ENCODE results near the gene FOSL2.
A peak's percentile ranks its signal among the peaks of the same experiment; 100 is the strongest.

Gene FOSL2

DNA sequence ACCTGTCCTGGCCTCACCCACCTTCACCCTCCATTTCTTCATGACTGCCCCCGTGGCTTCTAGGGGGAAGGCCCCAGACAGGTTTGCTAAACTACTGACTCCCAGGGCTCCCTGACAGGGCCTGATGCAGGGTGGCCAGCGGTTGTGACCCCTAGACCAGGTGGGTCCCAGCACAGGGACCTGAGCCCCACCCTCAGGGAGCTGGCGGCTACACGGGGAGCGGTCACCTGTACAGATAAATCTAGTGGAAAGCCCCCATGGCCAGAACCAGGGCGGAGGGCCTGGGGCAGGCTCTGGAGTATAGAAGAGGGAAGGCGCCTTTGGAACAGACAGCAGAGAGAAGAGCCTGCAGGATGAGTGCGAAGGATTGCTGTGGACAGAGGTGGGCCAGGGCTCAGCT lies 60.7 kb downstream of the FOSL2 start:
- ChIA-PET POLR2A (no interaction called here), CTCF (interaction anchor here (0.6 to 2.4 kb wide), 15 partner anchors 9 to 750 kb away, joined by 3 to 8 read pairs (median 3); no protein-coding TSS in a partner anchor)
- Histone ChIP-seq H3K36me3 (ENCODE audit: control insufficient read depth in 2 of 2, insufficient read depth in 1 of 2, low read length in 2 of 2) (no peaks in the 10 kb centered on the region), H3K9me3 (ENCODE audit: control insufficient read depth, insufficient read depth, low read depth, low read length) (no peaks in the 10 kb centered on the region), H3K4me3 (ENCODE audit: low read depth, low read length) (no peak overlapping the region), H3K4me1 (ENCODE audit: control insufficient read depth, insufficient read depth, low read length) (peaks cover 3% of the 10 kb centered on the region; the same call in 1 of the 2 replicates), H3K27ac (ENCODE audit: extremely low read depth, low read depth, low read length) (no peak overlapping the region)
- TF ChIP-seq ZNF157 (tag by site-specific recombination; IDR thresholded peaks at IDR 0.05) (no peak), GFI1B (tag by site-specific recombination; IDR thresholded peaks at IDR 0.05) (no peak), TRIM28 (IDR thresholded peaks at IDR 0.05; ENCODE audit: borderline replicate concordance, low read length) (no peak), ZNF596 (tag by site-specific recombination; IDR thresholded peaks at IDR 0.05) (no peak), ZSCAN16 (tag by site-specific recombination; IDR thresholded peaks at IDR 0.05) (no peak)

DNA sequence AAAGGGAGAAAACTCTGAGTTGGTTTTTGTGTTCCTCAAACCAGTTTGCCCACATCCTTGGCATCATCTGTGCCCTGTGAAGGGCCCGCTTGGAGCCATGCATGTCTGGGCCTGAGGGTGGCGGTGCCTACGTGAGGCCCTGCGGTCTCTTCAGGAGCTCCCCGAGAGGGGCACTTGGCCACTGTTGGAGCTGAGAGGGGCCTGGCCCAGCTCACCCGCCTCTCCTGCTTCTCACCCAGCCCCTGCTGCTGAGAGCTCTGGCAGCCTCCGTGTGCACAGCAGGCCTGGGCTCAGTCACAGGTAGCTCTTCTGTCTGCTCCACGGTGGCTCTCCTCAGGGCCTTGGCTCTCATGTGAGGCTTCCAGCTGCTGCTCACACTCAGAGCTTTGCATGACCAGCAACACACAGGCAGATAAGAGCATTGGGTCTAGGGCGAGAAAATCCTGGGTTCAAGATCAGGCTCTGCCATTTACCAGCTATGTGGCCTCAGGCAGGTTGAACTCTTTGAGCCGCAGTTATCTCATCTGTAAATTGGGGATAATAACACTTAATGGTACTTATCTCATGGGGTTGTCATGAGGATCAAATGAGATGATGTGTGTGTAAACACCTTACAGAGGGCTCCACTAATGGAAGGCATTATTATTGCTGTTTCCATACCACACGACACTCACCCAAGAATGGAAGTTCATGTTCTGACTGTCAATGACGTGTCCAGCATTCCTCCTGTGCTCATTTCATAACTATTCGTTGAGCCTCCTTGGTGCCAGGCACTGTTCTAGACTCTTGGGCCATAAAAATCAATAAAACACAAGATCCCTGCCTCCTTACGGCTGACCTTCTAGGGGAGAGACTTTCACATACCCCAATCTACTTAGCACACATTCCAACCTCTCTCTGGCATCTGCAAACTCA lies 61.6 kb downstream of the FOSL2 start:
- no peaks in the 10 kb centered on the region for H3K9me3 ChIP-seq (ENCODE audit: control insufficient read depth, insufficient read depth, low read depth, low read length)
- ChIA-PET POLR2A (no interaction called here), CTCF (interaction anchor here (0.6 to 2.4 kb wide), 8 partner anchors 10 to 730 kb away, joined by 3 to 8 read pairs (median 3); no protein-coding TSS in a partner anchor)
- no peak overlapping the region for H3K4me3 ChIP-seq (ENCODE audit: low read depth, low read length)
- H3K4me1 ChIP-seq (ENCODE audit: control insufficient read depth, insufficient read depth, low read length) = peaks cover 3% of the 10 kb centered on the region; the same call in 1 of the 2 replicates
- no peaks in the 10 kb centered on the region for H3K36me3 ChIP-seq (ENCODE audit: control insufficient read depth in 2 of 2, insufficient read depth in 1 of 2, low read length in 2 of 2)
- H3K27ac ChIP-seq (ENCODE audit: extremely low read depth, low read depth, low read length) = no peak overlapping the region
- no peak for TF ChIP-seq ZNF544 (tag by site-specific recombination; IDR thresholded peaks at IDR 0.05)
- TF ChIP-seq ZNF558 (tag by site-specific recombination; IDR thresholded peaks at IDR 0.05) = no peak
- peak; percentile 77 for TF ChIP-seq ZIC2 (tag by site-specific recombination; IDR thresholded peaks at IDR 0.05)

DNA sequence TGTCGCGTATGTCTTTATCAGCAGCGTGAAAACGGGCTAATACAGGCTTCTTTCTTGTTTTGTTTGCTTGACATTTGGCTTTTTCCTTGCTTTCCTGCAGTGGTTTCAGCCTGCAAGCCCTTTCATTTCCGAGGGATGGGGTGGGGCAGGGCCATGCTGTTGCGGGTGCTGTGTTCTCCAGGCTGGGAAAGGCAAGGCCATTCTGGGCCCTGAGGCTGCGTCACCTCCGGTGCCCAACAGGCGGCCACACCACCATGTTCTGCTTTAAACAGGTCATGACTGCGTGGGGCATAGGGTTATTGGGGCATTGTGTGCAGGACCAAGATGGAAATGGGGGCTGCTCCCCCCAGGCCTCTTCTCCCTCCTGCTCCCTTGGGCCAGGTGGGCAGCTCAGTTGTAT lies 64.6 kb downstream of the FOSL2 start:
- Histone ChIP-seq H3K4me3 (ENCODE audit: low read depth, low read length) (no peak overlapping the region), H3K4me1 (ENCODE audit: control insufficient read depth, insufficient read depth, low read length) (no peaks in the 10 kb centered on the region), H3K9me3 (ENCODE audit: control insufficient read depth, insufficient read depth, low read depth, low read length) (no peaks in the 10 kb centered on the region), H3K27ac (ENCODE audit: extremely low read depth, low read depth, low read length) (no peak overlapping the region), H3K36me3 (ENCODE audit: control insufficient read depth in 2 of 2, insufficient read depth in 1 of 2, low read length in 2 of 2) (no peaks in the 10 kb centered on the region)
- TF ChIP-seq ZBTB17 (tag by site-specific recombination; IDR thresholded peaks at IDR 0.05) (no peak), ZNF548 (tag by site-specific recombination; IDR thresholded peaks at IDR 0.05) (no peak), ZBTB7A (tag by site-specific recombination; IDR thresholded peaks at IDR 0.05; ENCODE audit: low read depth) (no peak), FEZF1 (tag by site-specific recombination; IDR thresholded peaks at IDR 0.05) (no peak), ZNF16 (tag by site-specific recombination; IDR thresholded peaks at IDR 0.05; ENCODE audit: low read depth) (no peak), ZNF76 (tag by site-specific recombination; IDR thresholded peaks at IDR 0.05; ENCODE audit: borderline replicate concordance, low read depth) (no peak), ZNF239 (tag by site-specific recombination; IDR thresholded peaks at IDR 0.05) (no peak), ZNF610 (tag by site-specific recombination; IDR thresholded peaks at IDR 0.05; ENCODE audit: borderline replicate concordance) (no peak), ZNF23 (tag by site-specific recombination; IDR thresholded peaks at IDR 0.05; ENCODE audit: borderline replicate concordance) (no peak), ZNF354C (tag by site-specific recombination; IDR thresholded peaks at IDR 0.05; ENCODE audit: borderline replicate concordance, low read depth) (no peak)
- TF ChIP-seq, protein P1, sequence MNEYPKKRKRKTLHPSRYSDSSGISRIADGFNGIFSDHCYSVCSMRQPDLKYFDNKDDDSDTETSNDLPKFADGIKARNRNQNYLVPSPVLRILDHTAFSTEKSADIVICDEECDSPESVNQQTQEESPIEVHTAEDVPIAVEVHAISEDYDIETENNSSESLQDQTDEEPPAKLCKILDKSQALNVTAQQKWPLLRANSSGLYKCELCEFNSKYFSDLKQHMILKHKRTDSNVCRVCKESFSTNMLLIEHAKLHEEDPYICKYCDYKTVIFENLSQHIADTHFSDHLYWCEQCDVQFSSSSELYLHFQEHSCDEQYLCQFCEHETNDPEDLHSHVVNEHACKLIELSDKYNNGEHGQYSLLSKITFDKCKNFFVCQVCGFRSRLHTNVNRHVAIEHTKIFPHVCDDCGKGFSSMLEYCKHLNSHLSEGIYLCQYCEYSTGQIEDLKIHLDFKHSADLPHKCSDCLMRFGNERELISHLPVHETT (tag by site-specific recombination; IDR thresholded peaks at IDR 0.05) = no peak
- TF ChIP-seq, protein P2, sequence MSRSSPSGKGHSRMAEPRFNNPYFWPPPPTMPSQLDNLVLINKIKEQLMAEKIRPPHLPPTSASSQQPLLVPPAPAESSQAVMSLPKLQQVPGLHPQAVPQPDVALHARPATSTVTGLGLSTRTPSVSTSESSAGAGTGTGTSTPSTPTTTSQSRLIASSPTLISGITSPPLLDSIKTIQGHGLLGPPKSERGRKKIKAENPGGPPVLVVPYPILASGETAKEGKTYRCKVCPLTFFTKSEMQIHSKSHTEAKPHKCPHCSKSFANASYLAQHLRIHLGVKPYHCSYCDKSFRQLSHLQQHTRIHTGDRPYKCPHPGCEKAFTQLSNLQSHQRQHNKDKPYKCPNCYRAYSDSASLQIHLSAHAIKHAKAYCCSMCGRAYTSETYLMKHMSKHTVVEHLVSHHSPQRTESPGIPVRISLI (tag by site-specific recombination; IDR thresholded peaks at IDR 0.05) = no peak
- TF ChIP-seq, protein P3, sequence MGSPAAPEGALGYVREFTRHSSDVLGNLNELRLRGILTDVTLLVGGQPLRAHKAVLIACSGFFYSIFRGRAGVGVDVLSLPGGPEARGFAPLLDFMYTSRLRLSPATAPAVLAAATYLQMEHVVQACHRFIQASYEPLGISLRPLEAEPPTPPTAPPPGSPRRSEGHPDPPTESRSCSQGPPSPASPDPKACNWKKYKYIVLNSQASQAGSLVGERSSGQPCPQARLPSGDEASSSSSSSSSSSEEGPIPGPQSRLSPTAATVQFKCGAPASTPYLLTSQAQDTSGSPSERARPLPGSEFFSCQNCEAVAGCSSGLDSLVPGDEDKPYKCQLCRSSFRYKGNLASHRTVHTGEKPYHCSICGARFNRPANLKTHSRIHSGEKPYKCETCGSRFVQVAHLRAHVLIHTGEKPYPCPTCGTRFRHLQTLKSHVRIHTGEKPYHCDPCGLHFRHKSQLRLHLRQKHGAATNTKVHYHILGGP (tag by site-specific recombination; IDR thresholded peaks at IDR 0.05) = no peak
- TF ChIP-seq, protein P4, sequence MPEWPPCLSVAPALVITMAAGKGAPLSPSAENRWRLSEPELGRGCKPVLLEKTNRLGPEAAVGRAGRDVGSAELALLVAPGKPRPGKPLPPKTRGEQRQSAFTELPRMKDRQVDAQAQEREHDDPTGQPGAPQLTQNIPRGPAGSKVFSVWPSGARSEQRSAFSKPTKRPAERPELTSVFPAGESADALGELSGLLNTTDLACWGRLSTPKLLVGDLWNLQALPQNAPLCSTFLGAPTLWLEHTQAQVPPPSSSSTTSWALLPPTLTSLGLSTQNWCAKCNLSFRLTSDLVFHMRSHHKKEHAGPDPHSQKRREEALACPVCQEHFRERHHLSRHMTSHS (tag by site-specific recombination; IDR thresholded peaks at IDR 0.05) = no peak
- TF ChIP-seq, protein P5, sequence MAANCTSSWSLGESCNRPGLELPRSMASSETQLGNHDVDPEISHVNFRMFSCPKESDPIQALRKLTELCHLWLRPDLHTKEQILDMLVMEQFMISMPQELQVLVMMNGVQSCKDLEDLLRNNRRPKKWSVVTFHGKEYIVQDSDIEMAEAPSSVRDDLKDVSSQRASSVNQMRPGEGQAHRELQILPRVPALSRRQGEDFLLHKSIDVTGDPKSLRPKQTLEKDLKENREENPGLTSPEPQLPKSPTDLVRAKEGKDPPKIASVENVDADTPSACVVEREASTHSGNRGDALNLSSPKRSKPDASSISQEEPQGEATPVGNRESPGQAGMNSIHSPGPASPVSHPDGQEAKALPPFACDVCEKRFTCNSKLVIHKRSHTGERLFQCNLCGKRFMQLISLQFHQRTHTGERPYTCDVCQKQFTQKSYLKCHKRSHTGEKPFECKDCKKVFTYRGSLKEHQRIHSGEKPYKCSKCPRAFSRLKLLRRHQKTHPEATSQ (tag by site-specific recombination; IDR thresholded peaks at IDR 0.05) = no peak
- TF ChIP-seq, protein P6, sequence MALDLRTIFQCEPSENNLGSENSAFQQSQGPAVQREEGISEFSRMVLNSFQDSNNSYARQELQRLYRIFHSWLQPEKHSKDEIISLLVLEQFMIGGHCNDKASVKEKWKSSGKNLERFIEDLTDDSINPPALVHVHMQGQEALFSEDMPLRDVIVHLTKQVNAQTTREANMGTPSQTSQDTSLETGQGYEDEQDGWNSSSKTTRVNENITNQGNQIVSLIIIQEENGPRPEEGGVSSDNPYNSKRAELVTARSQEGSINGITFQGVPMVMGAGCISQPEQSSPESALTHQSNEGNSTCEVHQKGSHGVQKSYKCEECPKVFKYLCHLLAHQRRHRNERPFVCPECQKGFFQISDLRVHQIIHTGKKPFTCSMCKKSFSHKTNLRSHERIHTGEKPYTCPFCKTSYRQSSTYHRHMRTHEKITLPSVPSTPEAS (tag by site-specific recombination; IDR thresholded peaks at IDR 0.05) = no peak
- CTCF ChIA-PET = interaction anchor here (0.5 kb wide), 1 partner anchor 496 kb away, joined by 3 read pairs; no protein-coding TSS in a partner anchor
- POLR2A ChIA-PET = no interaction called here

All from HEK293 (cell line).